ENCODE data around the gene DPH6.
A peak's percentile ranks its signal among the peaks of the same experiment; 100 is the strongest.

DPH6 gene

GRCh38 chr15:35514759-35515158 is 31.2 kb downstream of the DPH6 start:
- TF ChIP-seq ZC3H10 (CRISPR knock-in tag; IDR thresholded peaks at IDR 0.05) (no peak), CSDC2 (CRISPR knock-in tag; IDR thresholded peaks at IDR 0.05) (no peak), SNAI2 (CRISPR knock-in tag; IDR thresholded peaks at IDR 0.05) (no peak), CREB5 (CRISPR knock-in tag; IDR thresholded peaks at IDR 0.05; ENCODE audit: low read depth) (no peak), ZNF565 (CRISPR knock-in tag; conservative IDR thresholded peaks at IDR 0.05; ENCODE audit: low read depth) (no peak), ESRRG (CRISPR knock-in tag; IDR thresholded peaks at IDR 0.05) (no peak), ZNF8 (CRISPR knock-in tag; IDR thresholded peaks at IDR 0.05) (no peak), OSR1 (CRISPR knock-in tag; IDR thresholded peaks at IDR 0.05) (no peak), ZNF70 (CRISPR knock-in tag; IDR thresholded peaks at IDR 0.05) (no peak), TCF4 (CRISPR knock-in tag; IDR thresholded peaks at IDR 0.05; ENCODE audit: borderline replicate concordance) (no peak), POU6F1 (CRISPR knock-in tag; IDR thresholded peaks at IDR 0.05; ENCODE audit: borderline replicate concordance, low read depth) (no peak), PPARA (CRISPR knock-in tag; IDR thresholded peaks at IDR 0.05; ENCODE audit: borderline replicate concordance) (no peak), RARB (CRISPR knock-in tag; IDR thresholded peaks at IDR 0.05) (no peak)
- ATAC-seq, result peak; percentile 80

GRCh38 chr15:35507932-35508638 is 37.9 kb downstream of the DPH6 start:
- no peak for TF ChIP-seq ESRRG (CRISPR knock-in tag; IDR thresholded peaks at IDR 0.05)
- ATAC-seq, result peak; percentile 55

- no peak for TF ChIP-seq ARNTL (CRISPR knock-in tag; IDR thresholded peaks at IDR 0.05; ENCODE audit: borderline replicate concordance, low read depth)
- no peak for TF ChIP-seq TSHZ2 (CRISPR knock-in tag; IDR thresholded peaks at IDR 0.05)
- TF ChIP-seq ZC3H10 (CRISPR knock-in tag; IDR thresholded peaks at IDR 0.05), result no peak
- no peak for TF ChIP-seq ZFP30 (CRISPR knock-in tag; IDR thresholded peaks at IDR 0.05)
- no peak for TF ChIP-seq RARB (CRISPR knock-in tag; IDR thresholded peaks at IDR 0.05)
- TF ChIP-seq SNAI2 (CRISPR knock-in tag; IDR thresholded peaks at IDR 0.05), result no peak
- no peak for ATAC-seq
Measured at GRCh38 chr15:35506272-35506870, 39.6 kb downstream of the DPH6 start.

GRCh38 chr15:35505809-35506208 is 40.2 kb downstream of the DPH6 start:
- no peak for TF ChIP-seq CSDC2 (CRISPR knock-in tag; IDR thresholded peaks at IDR 0.05)
- no peak for TF ChIP-seq SNAI2 (CRISPR knock-in tag; IDR thresholded peaks at IDR 0.05)
- no peak for TF ChIP-seq CSRNP3 (CRISPR knock-in tag; IDR thresholded peaks at IDR 0.05)
- no peak for TF ChIP-seq ARNTL (CRISPR knock-in tag; IDR thresholded peaks at IDR 0.05; ENCODE audit: borderline replicate concordance, low read depth)
- TF ChIP-seq OSR1 (CRISPR knock-in tag; IDR thresholded peaks at IDR 0.05), result no peak
- TF ChIP-seq CREB5 (CRISPR knock-in tag; IDR thresholded peaks at IDR 0.05; ENCODE audit: low read depth), result no peak
- no peak for TF ChIP-seq ZNF70 (CRISPR knock-in tag; IDR thresholded peaks at IDR 0.05)
- TF ChIP-seq ZFP30 (CRISPR knock-in tag; IDR thresholded peaks at IDR 0.05), result no peak
- no peak for TF ChIP-seq GLIS3 (CRISPR knock-in tag; IDR thresholded peaks at IDR 0.05)
- no peak for TF ChIP-seq TSHZ2 (CRISPR knock-in tag; IDR thresholded peaks at IDR 0.05)
- TF ChIP-seq POU6F1 (CRISPR knock-in tag; IDR thresholded peaks at IDR 0.05; ENCODE audit: borderline replicate concordance, low read depth), result no peak
- no peak for ATAC-seq
